Keratinocyte (primary cell): Measurements from ENCODE around the gene GOPC.

Experiments used
- EZH2 ChIP-seq: IDR thresholded peaks from one replicate; pipeline ENCODE4 v1.6.1; 2012; ENCODE audit warnings: inconsistent platforms, mild to moderate bottlenecking, low read length, moderate library complexity
- TF ChIP-seq, protein P1 (sequence below), 3 experiments: IDR thresholded peaks in 1 of 3; conservative IDR thresholded peaks in 1 of 3; optimal IDR thresholded peaks in 1 of 3; 2 replicates in 2 of 3; 3 replicates in 1 of 3; pipeline versions ENCODE3 to v1.5.1; 2011; ENCODE audit warnings: low read length in 3 of 3, mild to moderate bottlenecking in 3 of 3, moderate library complexity in 2 of 3, control low read depth in 1 of 3, inconsistent platforms in 1 of 3; ENCODE audit not compliant: insufficient read depth in 2 of 3; ENCODE audit errors: extremely low read depth in 1 of 3

DNA sequence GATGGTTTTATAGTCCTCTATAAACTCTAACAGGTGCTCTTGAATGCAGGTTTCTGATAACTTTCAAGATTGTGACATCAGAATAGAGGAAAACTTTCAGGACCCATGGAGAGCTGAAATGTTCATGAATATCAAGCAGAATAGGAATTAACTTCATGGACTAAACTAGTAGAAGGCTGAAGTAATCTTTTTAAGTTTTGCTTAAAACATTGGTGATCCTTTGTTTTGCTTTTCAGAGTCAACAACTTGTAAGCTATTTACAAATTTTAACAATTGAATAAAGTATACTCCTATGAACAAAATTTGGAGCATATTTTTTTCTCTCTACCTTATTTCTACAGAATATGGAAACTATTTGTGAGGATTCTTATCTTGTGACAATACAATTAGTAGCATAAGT lies 25.2 kb upstream of the GOPC start:
- TF ChIP-seq, protein P1, sequence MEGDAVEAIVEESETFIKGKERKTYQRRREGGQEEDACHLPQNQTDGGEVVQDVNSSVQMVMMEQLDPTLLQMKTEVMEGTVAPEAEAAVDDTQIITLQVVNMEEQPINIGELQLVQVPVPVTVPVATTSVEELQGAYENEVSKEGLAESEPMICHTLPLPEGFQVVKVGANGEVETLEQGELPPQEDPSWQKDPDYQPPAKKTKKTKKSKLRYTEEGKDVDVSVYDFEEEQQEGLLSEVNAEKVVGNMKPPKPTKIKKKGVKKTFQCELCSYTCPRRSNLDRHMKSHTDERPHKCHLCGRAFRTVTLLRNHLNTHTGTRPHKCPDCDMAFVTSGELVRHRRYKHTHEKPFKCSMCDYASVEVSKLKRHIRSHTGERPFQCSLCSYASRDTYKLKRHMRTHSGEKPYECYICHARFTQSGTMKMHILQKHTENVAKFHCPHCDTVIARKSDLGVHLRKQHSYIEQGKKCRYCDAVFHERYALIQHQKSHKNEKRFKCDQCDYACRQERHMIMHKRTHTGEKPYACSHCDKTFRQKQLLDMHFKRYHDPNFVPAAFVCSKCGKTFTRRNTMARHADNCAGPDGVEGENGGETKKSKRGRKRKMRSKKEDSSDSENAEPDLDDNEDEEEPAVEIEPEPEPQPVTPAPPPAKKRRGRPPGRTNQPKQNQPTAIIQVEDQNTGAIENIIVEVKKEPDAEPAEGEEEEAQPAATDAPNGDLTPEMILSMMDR (optimal IDR thresholded peaks at IDR 0.05 in 1 of 3, IDR thresholded peaks at IDR 0.05 in 1 of 3, conservative IDR thresholded peaks at IDR 0.05 in 1 of 3; ENCODE audit: extremely low read depth in 1 of 3, insufficient read depth in 2 of 3, low read length in 3 of 3), result no peak
- no peak for TF ChIP-seq EZH2
